Measurements from ENCODE around the gene ABLIM3. TPM values are rescaled to one million over a fixed set of nuclear protein-coding genes. Genes with fewer than 3 reads are reported as not detected.

The ABLIM3 gene
- total and polyA plus RNA-seq, 2 experiments from 2014 or later = 0.19 to 2.2 TPM

DNA sequence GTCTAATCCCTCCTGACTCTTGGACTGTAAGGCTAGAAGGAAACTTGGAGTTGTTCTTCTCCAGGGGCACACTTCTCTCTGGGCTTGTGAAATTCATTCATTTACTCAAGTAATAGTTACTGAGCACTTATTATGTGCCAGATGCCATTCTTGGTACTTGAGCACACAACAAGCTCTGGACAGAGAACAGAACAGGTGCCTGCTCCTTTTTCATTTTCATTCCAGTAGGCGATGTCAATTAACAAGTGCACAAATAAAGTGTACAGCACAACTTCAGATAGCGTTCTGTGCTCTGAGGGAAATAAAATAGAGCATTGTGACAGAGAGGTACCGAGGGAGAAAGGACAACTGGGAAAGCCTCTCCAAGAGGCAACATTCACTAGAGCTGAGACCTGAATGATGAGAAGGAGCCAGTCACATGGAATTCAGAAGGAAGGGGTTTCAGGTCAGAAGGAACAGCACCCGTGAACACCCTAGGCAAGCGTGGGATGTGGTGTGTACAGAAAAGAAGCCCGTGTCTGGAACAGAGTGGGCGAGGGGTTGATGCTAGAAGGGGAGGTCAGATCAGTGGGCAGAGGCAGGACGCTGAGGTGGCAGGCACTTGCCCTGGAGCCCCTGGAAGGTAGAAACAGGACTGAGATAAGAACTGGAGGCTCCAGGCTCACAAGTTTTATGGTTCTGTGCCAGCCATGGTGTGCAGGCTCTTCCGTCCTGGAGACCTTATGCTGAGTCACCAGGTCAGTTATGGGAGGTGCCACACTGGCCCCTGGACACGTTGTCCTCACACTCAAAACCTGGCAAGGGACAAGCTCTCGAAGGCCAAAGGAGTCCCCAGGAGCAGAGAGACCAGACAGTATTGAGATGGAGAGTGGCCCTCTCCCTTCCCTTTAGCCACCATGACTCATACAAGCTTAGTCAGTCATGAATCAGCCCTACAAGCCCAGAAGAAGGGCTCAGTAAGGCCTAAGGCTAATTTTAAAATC lies 7.2 kb upstream of the ABLIM3 start (continued):
- TF ChIP-seq ZNF462 (CRISPR knock-in tag; IDR thresholded peaks at IDR 0.05) (no peak), JUNB (IDR thresholded peaks at IDR 0.05; ENCODE audit: unreplicated experiment) (no peak), EZH2phosphoT487 (IDR thresholded peaks at IDR 0.05; ENCODE audit: unreplicated experiment) (no peak), ZNF331 (CRISPR knock-in tag; IDR thresholded peaks at IDR 0.05; ENCODE audit: low read depth) (no peak), ETS1 (IDR thresholded peaks at IDR 0.05) (no peak), ZNF114 (CRISPR knock-in tag; IDR thresholded peaks at IDR 0.05) (no peak), STAT1 (IDR thresholded peaks at IDR 0.05; ENCODE audit: unreplicated experiment) (no peak)

All from GM23338 (cell line).